Endothelial cell of hepatic sinusoid (primary cell): Measurements from ENCODE around the gene FLOT2.
"Not testable (repeated sequence)": the region's sequence is repeated elsewhere in the genome, so short reads cannot be mapped to it uniquely, and the experiment has no call there.

Experiments used
- in situ Hi-C: cut with HindIII; loops from 2 replicates; pipeline ENCODE4 v1.10.0; 2017; ENCODE audit warnings: low sequenced_read_pairs

Gene FLOT2

GRCh38 chr17:28898527-28898955, 1.0 kb upstream of the FLOT2 start:
- in situ Hi-C loops: no loop called here

DNA sequence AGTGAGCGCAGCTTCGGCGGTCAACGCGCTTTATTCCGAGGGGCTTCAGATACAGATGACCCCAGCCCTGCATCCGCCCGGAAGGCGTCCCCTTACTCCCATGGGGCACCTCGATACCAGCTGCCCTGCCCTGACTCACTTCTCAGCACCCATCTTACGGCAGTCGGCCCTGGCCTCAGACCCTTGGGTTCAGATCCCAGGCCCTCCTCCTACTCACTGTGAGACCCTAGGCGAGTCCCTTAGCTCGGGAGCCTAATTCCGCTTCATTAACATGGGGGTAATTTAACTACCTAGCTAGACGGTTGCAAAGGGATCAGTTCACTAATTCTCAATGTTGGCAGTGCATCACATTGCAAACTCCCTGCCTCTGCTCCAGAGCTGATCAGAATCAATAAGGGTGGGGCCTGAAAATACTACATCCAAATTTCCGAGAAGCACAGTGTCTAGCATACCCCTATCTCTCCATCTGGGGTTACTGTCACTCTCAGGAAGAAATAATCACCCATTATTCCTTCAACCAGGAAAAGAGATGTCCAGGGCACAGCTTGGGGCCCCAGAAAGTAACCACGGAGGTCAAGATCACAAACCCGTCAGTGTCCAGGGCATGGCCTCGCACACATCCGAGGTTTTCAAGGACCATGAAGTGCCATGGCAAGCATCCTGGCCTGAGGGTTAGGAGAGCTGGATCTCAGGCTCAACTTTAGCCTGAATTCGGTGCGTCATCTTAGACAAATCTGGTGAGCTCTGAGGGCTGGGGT, 415 bp upstream of the FLOT2 start:
- in situ Hi-C loops: no loop called here

GRCh38 chr17:28896491-28896883, 1.0 kb downstream of the FLOT2 start:
- in situ Hi-C loops: no loop called here

GRCh38 chr17:28895794-28896447, 1.6 kb downstream of the FLOT2 start:
- in situ Hi-C loops: no loop called here

GRCh38 chr17:28893248-28894183, 4.0 kb downstream of the FLOT2 start:
- in situ Hi-C loops: not testable (repeated sequence)

DNA sequence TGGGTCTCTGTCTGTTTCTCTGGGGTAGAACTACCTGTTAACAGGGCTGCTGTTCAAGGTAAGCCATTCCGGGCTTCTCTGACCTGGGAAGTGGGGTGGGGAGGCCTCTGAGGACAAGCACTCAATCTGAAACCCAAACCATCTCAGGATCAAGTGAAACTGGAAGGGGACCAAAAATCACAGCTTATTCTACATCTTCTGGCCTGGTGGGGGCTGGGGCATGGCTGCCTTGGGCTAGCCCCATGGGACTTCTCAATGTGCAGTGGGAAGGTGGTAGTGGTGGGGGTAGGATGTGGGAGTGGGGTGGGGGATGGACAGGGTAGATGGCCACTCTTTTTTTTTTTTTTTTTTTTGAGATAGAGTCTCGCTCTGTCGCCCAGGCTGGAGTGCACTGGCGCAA, 5.5 kb downstream of the FLOT2 start:
- in situ Hi-C loops: no loop called here

DNA sequence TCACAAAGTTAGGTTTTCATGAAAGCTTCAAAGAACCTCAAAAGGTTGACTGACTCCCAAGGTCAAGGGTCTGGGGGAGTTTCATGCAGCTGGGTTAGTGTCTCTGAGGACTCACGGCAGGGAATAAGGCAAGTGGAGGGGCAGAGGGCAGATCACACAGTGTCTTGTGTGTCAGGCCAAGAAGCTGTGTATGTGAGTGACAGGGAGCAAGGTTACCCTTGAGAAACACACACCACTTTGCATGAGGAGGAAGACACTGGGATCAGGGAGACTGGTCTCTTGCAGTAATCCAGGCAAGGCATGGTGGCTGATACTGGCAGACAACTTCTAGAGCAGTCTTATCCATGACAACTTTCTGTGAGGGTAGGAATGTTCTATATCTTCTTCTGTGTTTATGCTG, 6.3 kb downstream of the FLOT2 start:
- in situ Hi-C loops: no loop called here

GRCh38 chr17:28889996-28890395, 7.5 kb downstream of the FLOT2 start:
- in situ Hi-C loops: no loop called here

DNA sequence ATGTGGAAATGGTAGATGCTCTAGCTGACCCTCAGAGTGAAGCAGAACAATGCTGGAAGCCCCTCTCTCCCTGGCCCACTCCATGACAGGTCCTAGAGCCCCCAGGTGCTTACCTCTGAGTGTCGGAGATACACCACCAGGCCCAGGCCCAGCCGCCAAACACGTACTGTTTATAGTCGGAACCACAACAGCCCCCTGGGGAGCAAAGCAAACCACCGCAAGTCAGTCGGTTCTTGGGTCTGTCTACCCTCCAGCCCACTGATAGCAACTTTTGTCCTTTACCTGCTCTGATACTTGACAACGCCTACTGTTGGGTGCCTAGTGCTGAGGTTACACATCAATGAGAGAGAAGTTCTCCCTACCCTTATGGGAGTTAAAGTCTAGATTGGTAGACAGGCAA, 8.7 kb downstream of the FLOT2 start:
- in situ Hi-C loops: no loop called here

DNA sequence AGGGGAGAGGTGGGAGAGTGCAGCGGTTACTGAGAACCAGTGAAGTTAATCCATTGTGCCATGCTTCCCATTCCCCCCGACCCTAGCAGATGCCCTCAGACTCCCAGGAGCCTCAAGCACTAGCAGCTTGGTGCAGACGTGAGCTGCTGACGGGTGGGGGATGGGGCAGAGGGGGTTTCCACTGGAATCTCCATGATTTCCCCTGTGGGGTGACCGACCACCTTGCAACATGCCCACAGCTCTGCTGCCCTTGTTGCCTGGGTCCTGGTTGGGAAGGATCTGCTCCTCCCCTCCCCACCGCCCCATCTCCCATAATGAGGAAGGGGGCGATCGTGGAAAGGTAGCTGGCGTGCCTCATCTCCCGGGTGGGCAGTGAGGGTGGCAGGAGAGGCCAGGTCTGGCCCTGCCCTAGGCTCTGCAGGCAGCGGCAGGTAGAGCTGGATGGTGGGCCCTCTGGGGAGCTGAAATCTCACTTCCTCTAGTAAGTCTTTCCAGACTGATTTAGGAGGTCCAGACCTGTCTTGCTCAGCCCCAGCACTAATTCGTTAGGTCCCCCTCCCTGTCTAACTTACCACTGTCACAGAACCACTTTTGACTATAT, 9.6 kb downstream of the FLOT2 start:
- in situ Hi-C loops: no loop called here

DNA sequence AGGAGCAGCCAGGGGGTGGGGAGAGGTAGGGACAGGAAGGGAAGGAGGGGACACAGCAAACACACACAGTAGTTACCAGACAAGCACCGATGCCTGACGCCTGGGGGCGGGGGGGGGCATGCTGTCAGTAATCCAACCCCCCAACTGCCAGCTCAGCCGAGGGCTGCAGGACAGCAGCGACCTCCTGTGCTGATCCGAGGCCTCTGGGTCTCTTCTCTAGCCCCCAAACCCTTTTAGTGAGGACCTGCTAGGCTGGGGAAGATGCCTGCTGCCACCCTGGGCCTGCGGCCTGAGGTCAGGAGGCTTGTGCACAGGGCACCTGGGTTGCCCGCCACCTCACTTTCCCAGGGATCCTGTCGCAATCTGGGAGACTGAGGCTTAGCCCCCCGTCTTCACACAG, 11.6 kb downstream of the FLOT2 start:
- in situ Hi-C loops: no loop called here

- in situ Hi-C loops: no loop called here
Measured at GRCh38 chr17:28885363-28885762, 12.2 kb downstream of the FLOT2 start.

DNA sequence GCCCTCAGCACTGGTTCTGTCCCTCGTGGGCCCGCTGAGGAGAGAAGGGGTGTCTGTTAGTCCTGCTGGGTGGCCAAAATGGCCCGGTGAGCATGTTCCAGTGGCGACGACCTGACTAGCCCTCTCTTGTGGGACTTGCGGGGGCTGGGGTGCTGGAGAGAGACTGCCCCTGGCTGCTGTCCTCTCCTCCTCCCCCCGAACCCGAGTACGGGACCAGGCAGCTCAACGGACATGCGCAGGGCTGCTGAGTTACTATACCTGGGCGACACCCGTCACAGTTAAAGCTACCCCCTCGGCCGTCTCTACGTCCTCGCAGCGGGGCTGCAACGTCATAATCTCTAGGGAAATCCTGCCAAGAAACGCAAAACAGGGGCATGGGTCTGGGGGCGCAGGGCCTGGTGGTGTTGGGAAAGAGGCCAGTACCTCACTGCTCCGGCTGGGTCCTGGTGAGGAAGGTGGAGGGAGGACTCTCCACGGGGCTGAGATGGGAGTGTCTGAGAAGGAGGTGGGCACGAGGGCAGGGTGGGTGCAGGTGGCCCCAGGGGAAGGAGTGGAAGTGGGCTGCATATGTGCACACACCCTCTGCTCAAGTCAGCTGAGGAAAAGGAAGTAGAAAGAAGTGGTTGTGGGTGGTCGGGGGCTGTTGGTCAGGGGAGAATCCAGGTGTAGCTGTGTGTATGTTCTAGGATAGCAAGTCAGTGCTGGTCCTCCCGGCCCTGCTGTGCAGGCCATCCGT, 13.4 kb downstream of the FLOT2 start:
- in situ Hi-C loops: no loop called here

DNA sequence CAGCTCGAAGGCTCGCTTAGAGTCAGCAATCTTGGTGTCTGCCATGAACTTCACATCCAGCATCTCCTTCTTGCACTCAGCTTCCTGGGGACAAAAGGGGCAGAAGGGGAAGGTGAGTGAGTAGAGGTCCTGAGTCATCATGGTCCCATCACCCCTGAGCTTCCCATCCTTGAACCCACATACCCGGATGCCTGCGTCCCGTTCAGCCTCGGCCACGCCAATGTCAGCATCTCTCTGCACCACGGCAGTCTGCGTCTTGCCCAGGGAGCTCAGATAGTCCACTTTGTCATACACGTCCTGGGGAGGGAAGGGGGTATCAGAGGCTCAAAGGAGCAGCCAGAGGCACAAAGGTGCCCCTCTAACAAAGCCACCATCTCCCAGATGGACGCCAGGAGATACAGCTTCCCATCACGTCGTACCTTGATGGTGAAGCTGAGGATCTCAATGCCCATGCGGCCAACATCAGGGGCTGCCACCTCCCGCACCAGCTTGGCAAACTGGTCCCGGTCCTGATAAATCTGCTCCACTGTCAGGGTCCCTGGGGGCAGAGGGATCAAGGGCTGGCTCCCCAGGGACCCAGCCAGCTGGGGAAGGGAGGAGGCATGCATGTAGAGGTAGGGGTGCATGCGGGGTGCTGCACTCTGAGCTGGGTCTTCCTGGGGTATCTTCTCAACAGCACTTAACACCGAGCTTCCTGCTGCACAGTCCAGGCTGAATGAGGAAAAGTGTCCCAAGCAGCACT, 15.2 kb downstream of the FLOT2 start:
- in situ Hi-C loops: no loop called here

DNA sequence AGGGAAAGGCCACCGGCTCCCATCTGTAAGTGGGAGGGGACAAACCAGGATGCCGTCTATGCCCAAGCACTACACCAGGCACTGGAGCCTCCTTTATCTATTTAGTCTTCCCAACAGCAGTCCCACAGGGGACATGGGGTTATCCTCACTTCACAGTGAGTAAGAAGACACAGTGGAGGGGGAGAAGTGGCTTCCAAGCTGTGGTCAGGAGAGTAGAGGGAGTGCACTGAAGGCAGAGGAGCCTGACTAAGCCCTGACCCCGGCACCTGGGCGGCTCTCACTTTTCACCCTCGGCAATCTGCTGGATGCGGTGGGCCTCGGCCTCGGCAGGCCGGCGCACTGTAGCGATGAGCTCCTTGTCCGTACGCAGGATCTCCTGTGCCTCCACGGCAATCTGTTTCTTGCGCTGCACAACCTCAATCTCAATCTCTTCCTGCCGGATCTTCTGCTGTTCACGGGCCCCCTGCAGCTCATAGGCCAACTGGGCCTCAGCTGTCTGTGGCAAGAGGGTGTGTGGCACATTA, 15.9 kb downstream of the FLOT2 start:
- in situ Hi-C loops: no loop called here

DNA sequence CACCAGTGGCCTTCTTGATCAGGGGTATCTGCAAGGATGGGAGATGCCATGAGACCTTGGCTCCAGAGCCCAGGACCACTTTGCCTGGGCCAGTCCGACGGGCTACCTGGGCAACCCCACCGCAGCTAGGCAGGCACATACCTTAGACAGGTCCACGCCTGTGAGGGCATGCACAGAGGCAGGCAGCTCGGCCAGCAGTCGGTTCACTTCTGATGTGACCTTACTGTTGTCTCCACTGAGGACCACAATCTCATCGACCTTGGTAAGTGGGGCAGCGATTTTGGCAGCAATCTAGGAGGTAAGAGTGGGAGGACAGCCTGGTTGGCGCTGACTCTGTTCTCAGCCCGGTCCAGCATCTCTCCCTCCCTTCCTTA, 17.0 kb downstream of the FLOT2 start:
- in situ Hi-C loops: no loop called here

- in situ Hi-C loops: no loop called here
Measured at GRCh38 chr17:28879886-28880571, 17.5 kb downstream of the FLOT2 start.

DNA sequence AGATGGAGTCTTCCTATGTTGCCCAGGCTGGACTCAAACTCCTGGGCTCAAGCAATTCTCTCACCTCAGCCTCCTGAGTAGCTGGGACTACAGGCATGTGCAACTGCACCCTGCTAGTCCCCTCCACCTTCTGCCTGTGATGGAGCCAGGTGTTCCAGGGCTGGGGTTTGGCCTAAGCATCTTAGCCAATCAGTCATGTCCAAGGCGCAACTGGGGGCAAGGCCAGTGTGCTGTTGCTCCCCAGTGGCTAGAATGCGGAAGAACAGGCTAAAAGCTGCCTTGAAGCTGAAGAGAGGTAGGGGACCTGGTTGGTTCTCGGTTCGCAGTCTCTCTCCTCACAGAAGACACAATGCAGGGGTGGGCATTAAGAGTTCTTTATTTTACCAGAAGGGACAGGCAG, 18.6 kb downstream of the FLOT2 start:
- in situ Hi-C loops: no loop called here
